Ramos (cell line): ENCODE data around the gene GAPT.

Source experiments
- in situ Hi-C: fragments of 300-500 bp; cut with MboI; formaldehyde crosslinking; loops from one replicate; pipeline ENCODE4 v1.14.3; 2022; ENCODE audit warnings: low sequenced_read_pairs; ENCODE audit not compliant: unreplicated experiment

GAPT gene

DNA sequence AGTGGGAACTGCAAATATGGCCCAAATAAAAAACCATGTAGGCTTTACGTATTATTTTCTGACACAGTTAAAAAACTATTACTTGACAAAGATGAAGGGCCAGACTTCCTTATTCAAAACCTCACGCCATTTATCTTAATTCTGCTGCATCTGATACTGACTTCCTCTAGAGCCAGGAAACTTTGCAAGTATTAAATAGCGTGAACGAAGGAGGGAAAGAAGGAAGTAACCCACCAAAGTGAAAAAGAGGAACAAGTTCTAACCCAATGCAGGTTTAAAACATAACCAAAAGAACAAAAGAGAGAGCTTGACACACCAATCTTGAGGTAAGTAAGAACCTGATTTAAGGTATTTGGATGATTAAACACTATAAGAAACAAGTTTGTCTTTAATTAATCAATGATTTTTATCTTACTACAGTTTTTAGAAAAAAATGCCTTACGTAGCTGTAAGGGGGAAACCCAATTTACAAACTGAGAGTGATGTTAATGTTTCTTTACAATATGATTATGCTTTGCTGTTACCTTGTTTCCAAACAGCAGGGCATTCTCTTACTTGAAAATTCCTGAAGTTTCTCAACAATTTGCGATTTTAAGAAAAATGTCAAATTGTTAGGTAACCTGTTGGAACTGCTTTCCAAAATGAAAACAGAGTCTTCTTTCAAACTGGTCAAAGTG, at the start of gene GAPT:
Gene GAPT (plus strand): TSS at position 220 of the 677 bp plus-strand sequence. CDS start 3,102 bp downstream, outside the sequence.
- in situ Hi-C loops: no loop called here

DNA sequence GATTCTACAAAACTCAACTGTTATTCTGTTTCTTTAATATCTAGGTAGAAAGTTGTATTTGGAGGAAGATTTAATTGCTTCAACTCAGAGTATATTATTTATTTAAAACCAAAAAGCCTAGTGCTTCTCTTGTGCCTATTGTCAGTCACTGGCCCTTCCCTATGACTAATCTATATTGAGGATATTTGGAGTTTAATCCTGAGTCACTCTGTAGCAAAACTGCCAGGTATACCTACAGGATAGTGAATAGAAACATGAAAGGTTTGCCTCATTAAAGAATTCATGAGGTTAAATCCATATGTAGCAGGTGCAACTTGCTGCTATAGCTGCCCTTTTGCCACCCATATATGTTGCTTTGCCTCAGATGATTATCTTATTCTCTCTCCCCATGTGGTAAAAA, 46.4 kb upstream of the GAPT start:
- in situ Hi-C loops: no loop called here

DNA sequence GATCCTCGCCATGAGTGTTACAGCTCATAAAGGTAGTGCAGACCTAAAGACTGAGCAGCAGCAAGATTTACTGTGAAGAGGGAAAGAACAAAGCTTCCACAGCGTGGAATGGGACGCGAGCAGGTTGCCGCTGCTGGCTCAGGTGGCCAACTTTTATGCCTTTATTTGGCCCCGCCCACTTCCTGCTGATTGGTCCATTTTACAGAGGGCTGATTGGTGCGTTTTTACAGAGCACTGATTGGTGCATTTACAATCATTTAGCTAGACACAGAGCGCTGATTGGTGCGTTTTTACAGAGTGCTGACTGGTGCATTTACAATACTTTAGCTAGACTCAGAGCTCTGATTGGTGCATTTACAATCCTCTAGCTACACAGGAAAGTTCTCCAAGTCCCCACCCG, 45.2 kb upstream of the GAPT start:
- in situ Hi-C loops: no loop called here

DNA sequence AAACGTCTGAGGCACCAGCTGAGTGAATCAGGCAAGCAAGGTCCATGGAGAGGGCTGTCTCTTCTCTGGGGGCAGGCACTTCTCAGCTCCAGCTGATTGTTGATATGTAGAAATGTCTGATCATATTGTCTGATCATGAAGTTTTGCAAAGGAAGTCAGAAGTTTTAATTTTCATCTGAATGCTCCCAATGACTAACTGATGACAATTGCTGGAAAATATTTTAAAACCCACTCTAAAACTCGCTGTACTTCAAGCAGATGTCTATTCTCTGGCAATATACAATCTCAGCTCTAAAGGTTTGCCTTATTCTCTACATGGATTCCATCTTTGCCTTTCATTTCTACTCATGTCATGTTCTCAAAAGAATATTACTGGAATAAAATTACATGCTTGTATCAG, 44.0 kb upstream of the GAPT start:
- in situ Hi-C loops: no loop called here

DNA sequence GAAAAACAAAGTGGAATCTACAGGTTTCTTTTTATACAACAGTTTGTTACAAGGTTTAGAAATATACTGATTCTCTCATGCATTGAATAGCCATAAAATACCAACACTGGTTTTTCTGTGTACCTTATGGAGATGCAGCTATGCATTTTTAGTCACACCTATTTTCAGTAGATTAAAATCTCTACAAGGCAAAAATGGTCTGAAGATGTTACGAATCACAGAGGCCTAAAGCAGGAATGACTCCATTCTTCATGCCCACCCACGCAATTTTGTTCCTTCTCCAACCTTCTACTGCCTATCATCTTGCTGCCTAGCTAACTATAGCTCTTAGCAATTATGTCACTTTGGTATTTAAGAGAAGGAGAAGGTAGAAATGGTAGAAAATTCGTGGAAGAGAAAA, 41.2 kb upstream of the GAPT start:
- in situ Hi-C loops: loop anchor here (10.0 to 25.0 kb wide), 2 partner anchors 663 to 1155 kb away; no protein-coding TSS in a partner anchor

DNA sequence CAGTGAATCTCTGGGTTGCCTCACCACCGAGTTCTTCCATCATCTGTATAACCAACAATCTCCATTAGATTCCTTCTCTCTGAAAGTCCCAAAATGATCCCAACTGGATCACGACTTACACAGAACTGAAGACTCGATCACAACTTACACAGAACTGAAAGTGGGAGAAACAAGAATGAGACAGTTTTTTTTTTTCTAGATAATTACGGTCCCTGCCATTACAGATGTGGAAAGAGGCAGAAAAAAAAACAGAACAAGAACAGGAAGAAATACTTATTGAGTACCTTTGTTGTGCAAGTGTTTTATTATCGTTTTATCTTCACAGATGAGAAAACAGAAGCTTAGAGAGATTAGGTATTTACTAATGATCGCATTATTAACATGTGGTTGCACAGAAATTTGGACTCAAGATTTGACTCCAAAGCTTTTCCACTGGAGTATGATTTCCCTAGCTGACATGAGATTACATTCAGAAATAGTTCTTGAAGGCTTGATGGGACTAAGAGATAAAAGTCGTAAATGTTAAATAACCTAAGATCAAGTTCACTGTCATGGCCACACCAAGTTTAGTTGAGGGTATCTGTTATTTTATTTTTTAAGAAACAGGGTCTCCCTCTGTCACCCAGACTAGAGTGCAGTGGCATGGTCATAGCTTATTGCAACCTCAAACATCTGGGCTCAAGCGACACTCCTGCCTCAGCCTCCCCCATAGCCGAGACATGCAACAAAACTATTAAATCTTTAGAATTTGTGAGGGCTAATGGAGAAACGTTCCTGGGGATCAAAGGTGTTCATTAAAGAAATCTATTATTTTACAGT, 40.2 kb upstream of the GAPT start:
- in situ Hi-C loops: loop anchor here (10.0 to 25.0 kb wide), 2 partner anchors 664 to 1156 kb away; no protein-coding TSS in a partner anchor

DNA sequence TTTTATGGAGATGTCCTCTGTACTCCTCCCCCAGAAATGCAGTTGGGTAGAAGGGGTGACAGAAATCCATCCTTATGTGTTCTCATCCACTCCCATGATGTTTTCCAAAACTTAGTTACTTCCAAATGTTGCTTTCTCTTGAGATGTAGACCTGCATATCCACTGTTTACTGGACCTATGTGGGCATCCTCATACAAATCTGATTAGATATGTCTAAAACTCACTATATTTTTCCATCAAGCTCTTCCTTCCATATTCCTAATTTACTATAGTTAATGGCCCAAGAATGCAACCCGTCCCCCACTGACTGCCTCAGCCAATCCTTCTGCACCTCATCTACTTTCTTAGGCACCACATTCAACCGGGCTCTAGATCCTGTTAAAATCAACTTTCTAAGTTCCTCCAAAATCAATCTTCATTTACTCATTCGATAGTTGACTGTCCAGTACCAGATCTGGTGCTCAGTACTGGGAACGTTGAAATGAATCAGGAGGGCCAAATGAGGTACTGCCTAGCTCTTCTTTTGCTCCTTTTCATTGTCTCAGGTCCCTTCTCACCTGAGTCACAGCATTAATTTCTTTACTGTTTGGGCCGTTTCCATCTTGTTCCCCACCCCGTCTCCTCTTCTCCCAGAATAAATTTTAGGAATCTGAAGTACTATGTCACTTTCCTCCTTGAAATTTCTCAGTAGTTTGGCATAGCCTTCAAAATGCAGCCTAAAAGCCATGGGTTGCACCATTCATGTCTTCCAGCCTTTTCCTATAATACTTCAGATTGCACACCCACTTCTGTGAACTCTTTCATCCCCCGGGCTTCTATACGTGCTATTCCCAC, 39.3 kb upstream of the GAPT start:
- in situ Hi-C loops: loop anchor here (10.0 to 25.0 kb wide), 2 partner anchors 665 to 1157 kb away; no protein-coding TSS in a partner anchor

DNA sequence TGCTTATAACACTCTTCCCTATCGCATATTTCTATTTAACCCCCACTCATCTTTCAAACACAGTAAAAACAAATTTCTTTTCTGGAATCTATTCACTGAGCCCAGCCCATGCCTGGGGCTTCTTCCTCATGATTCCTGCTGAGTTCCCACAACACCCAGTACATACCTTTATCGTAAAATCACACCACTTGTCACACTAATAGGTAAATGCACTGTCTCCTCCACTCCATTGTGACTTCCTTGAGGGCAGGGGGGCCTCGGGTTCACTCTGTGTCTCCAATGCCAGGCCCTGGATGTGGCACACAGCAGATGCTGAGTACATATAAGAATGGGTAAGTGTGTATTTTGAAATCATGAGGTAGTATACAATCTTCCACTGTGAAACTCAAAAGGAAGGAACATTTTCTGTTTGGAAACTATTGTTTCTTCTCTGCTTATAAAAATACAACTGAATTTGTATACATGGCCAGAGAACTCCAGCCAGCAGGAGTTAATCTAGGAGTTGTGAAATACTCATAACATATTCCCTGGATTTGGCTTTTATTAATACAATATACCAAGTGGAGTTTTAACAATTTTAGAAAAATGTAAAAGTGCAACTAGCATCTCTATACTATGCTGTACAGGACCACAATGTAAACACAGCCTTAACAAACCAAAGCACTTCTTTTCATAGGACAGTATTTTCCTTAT, 38.5 kb upstream of the GAPT start:
- in situ Hi-C loops: loop anchor here (10.0 to 25.0 kb wide), 2 partner anchors 665 to 1158 kb away; no protein-coding TSS in a partner anchor

DNA sequence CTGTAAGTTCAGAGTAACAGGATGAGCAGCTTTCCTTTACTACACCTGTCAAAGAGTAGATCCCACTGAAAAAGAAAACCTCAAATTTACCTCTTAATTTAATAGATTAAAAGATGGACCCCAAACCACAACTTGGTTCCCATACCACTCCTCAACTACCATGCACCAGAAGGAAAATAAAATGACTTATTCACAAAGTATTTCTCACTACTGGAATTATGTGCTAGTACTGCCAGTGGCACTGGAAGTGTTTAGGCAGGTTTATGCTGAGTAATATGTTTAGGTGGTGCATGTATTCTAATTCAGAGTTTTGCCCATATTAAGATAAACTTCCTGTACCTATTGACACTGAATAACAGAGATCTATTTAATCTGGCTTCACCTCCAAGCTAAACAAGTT, 37.9 kb upstream of the GAPT start:
- in situ Hi-C loops: loop anchor here (10.0 to 25.0 kb wide), 2 partner anchors 666 to 1159 kb away; no protein-coding TSS in a partner anchor

DNA sequence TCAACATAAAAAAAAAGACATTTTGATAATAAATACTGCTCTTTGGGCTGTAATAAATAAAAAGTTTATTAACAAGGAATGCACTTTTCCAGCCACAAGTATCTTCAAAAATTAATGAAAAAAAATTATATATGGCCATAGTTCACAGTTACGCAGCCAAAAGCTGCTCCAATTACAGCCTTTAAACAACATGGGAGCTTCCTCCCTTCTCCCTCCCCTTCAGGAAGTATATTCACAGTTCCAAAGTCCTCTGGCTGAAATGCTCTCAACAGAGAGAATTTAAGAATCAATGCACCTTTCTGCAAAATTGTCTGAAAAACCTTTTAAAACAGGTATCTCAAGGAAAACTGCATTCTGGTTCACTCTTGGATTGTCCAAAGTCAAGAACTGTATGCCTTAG, 37.2 kb upstream of the GAPT start:
- in situ Hi-C loops: loop anchor here (10.0 to 25.0 kb wide), 2 partner anchors 667 to 1159 kb away; no protein-coding TSS in a partner anchor

DNA sequence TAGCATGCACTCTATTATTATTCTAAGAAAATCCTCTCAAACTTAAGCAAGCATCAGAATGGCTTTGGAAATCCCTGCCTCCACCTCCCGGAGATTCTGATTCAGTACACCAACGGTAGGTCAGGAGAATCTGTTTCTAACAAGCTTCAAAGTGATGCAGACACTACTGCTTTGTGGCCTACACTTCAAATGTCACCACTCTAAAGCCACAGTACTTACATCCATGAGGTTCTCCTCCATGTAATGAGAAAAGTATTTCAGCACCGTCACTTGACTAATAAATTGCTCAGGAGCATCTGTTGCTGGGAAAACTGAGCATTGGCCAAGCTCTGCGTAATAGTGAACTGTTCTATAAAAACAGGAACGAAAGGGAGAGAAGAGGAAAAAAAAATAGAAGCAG, 36.2 kb upstream of the GAPT start:
- in situ Hi-C loops: loop anchor here (10.0 to 25.0 kb wide), 2 partner anchors 668 to 1160 kb away; no protein-coding TSS in a partner anchor

DNA sequence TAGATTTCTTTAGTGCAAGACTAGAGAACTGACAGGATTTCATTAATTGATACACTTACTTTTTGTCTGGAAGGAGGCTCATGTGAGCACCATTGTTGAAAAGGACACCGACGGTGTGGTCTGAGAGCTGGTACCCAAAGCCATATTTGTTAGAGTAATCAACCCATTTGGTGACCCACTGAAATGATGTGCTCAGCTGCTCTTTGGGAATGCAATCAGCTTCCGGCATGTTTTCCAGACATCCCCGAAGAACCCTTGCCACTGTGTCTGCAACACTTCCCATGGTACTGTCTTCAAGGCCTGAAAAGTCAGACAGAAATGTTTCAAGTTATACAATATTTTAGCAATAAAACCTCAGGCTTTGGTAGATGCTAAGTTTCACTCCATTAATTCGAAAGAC, 35.8 kb upstream of the GAPT start:
- in situ Hi-C loops: loop anchor here (10.0 to 25.0 kb wide), 2 partner anchors 668 to 1161 kb away; no protein-coding TSS in a partner anchor

DNA sequence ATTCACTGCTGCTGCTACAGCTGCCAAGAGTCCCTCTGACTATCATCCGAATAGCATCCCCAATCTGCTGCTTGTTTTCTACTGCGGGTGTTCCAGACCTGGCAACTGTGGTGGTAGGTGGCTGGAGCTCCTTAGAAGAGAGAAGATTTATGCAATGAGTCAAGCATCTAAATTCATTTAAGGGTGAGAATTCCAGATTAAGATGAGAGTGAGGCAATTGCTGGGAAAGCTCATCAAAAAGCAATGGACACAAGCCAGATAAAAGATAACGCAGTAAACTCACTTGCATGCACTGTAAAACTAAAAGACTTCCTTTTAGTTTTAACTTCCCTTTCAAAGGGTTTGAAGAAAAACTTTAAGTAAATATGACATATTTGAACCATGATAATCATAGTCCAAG, 35.2 kb upstream of the GAPT start:
- in situ Hi-C loops: loop anchor here (10.0 to 25.0 kb wide), 2 partner anchors 669 to 1161 kb away; no protein-coding TSS in a partner anchor

DNA sequence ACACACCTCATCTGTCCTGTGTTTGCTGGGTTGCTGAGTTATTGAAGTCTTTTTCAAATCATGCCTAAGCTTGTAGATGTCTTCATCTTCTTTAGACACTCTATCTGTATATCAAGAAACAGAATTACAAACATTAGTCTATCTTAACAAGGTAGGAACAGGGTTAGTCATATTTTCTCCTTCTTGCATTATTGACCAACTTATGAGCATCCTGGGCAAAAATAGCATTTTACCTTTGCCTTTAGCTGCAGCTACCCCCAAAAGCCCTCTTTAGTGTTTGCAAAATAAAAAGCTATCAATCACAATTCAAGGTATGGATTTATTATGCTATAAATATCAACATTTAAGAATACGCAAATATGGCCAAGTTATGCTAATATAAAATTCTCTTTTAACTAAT, 34.7 kb upstream of the GAPT start:
- in situ Hi-C loops: loop anchor here (10.0 to 25.0 kb wide), 2 partner anchors 669 to 1162 kb away; no protein-coding TSS in a partner anchor

DNA sequence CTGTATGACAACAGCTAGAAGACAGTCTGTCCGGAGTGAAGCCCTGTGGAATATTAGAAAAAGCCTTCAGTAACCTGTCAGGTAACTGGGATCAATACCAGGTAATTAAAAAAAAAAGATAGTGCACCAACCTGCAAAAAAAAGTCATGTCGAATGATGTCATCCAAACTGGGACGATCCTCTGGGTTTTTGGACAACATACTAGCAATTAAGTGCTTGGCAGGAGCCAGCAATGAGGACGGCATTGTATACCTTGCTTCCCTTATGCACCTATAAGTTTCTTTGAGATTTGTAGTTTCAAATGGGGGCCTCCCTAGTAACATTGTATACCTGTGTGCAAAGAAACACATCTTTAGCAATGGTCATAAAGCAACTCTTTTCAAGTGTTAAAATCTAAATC, 34.2 kb upstream of the GAPT start:
- in situ Hi-C loops: loop anchor here (10.0 to 25.0 kb wide), 2 partner anchors 670 to 1162 kb away; no protein-coding TSS in a partner anchor

DNA sequence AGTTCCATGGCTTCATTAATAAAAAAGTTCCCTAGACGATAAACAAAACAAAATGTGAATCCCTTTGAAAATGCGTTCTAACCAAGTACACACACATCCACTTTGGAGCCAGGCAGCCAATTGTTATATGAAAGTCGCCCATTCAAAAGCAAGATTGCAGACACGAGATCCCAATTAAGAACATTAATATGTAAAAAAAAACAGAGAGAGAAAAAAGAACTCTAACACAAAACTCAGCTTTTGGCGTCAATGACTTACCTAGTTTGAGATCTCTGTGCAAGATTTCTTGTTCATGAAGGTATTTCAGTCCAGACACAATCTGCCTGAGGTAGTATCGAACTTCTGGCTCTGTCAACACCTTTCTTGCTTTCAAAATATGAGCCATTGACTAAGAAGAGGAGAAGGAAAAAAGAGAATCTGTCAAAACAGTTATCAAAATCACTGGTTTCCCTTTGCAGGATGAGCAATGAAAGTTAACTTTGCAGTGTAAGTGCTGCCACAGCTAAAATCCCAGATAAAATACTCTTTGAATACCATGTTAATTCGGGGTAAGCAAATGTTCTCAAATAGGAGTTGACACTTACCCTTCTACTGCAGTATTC, 33.0 kb upstream of the GAPT start:
- in situ Hi-C loops: loop anchor here (10.0 to 25.0 kb wide), 2 partner anchors 671 to 1163 kb away; no protein-coding TSS in a partner anchor

DNA sequence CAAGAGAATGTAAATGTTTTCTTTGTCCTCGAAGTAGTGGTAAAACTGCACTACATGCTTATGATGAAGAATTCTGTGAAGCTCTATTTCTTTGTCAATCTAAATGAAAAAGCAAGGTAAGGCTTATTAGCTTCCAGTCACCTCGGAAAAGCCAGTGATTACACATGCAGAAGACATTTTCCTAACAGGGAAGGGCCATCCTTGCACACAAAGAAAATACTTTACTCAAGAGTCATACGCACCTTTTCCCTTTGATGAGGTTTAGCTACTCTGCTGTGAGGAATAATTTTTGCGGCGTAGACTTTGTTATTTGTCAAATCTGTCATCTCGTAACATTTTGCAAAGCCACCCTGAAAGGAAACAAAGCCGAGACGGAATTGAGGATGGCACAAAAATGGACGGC, 32.5 kb upstream of the GAPT start:
- in situ Hi-C loops: loop anchor here (10.0 to 25.0 kb wide), 2 partner anchors 671 to 1164 kb away; no protein-coding TSS in a partner anchor

DNA sequence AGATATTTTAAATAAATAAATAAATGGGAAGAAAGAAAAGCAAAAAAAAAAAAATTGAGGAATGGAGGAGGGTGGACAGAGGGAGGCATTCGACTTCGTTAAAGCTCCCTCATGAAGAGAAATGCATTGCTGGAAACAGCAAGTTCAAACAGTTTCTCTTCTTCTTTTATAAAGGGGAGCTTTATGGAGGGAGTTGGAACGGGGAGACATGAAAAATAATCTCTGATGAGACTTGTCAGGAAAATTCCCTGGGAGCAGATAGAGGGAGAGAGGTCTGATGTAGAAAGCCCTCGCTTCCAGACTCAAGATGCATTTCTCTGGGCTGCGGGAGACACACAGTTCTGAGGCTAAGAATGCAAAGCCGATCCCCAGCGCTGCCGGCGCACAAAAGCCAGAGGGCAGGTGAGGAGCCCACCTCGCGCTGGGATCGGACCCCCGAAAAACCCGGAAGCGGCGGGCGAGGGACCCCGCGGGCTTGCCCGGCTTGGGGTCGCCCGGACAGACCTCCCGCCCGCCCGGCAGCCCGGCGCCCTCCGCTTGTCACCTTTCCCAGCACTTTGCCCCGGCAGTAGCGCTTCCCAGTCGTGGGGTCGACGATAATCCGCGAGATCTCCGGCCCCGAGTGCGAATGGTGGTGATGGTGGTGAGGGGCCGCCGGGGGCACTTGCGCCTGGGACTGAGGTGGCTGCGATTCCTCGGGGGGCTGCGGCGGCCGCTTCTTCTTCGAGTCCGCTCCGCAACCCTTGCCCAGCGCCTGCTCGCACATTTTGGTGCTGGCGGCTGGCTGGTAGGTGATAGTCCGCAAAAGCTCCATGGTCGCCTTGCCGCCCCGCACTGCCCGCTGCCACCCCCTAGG, 31.9 kb upstream of the GAPT start:
- in situ Hi-C loops: loop anchor here (10.0 to 25.0 kb wide), 2 partner anchors 672 to 1165 kb away; no protein-coding TSS in a partner anchor
